ENCODE data around the gene CADM4.
"Not testable (repeated sequence)": the region's sequence is repeated elsewhere in the genome, so short reads cannot be mapped to it uniquely, and the experiment has no call there.

The CADM4 gene

GRCh38 chr19:43636121-43636683 lies 3.4 kb downstream of the CADM4 start:
- H3K4me3 ChIP-seq (ENCODE audit: low read depth, low read length) = no peak overlapping the region
- in situ Hi-C loops (cut with HindIII; ENCODE audit: low sequenced_read_pairs) = no loop called here
- no peak for DNase-seq (ENCODE audit: low read depth, low spot score)
- TF ChIP-seq CTCF (IDR thresholded peaks at IDR 0.05; ENCODE audit: low read depth, low read length) = no peak

- H3K4me3 ChIP-seq (ENCODE audit: low read depth, low read length); DNase-seq (ENCODE audit: low read depth, low spot score); in situ Hi-C loops (cut with HindIII; ENCODE audit: low sequenced_read_pairs): not testable (repeated sequence)
Observed at GRCh38 chr19:43635561-43635940, 4.1 kb downstream of the CADM4 start.

DNA sequence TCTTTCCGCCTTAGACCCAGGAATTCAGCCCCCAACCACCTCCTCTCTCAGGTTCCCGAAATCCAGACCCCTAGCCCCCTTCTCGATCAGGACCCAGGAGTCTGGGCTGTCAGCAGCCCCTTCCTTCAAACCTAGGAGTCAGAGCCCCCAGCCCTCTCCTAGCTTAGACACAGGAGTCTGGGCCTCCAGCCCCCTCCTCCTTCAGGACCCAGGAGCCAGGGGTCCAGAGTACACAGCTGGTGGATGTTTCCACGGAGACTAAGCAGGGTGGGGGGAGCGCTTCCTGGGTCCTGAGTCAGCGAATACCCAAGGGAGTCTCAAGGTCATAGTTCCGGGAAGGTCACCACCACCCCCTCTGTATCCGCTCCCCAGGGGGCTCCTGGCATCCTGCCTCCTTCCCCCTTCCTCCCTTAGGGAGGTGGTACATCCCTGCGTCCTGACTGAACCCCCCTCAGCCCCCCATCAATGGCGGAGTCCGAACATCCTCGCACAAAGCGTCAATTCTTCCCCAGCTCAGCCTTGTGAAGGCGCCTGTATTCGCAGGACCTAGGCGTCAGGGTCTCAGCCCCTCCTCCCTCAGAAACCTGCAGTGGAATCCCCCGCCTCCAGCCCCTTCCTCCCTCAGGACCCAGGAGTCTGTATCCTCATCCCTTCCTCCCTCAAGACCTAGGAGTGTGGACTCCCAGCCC lies 4.6 kb downstream of the CADM4 start:
- TF ChIP-seq CTCF (IDR thresholded peaks at IDR 0.05; ENCODE audit: low read depth, low read length) = no peak
- H3K4me3 ChIP-seq (ENCODE audit: low read depth, low read length) = no peak overlapping the region
- DNase-seq (ENCODE audit: low read depth, low spot score) = no peak
- in situ Hi-C loops (cut with HindIII; ENCODE audit: low sequenced_read_pairs) = no loop called here

DNA sequence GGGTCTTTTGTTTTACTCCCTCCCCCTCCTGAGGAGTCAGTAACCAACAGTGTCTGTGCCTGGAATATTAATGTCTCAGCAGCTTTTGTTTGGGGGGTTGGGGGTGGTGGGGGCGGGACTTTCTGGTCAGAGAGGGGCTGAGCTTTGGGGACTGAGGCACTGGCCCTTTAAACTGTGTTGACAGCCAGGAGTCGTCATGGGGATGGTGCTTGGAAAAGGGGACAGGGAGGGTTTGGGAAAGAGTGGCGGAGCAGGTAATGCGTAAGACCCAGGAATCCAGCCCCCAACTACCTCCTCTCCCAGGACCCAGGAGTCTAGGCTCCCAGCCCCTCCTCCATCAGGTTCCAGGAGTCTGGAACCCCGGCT lies 5.2 kb downstream of the CADM4 start:
- no peak for TF ChIP-seq CTCF (IDR thresholded peaks at IDR 0.05; ENCODE audit: low read depth, low read length)
- in situ Hi-C loops (cut with HindIII; ENCODE audit: low sequenced_read_pairs) = no loop called here
- no peak for DNase-seq (ENCODE audit: low read depth, low spot score)
- no peak overlapping the region for H3K4me3 ChIP-seq (ENCODE audit: low read depth, low read length)

DNA sequence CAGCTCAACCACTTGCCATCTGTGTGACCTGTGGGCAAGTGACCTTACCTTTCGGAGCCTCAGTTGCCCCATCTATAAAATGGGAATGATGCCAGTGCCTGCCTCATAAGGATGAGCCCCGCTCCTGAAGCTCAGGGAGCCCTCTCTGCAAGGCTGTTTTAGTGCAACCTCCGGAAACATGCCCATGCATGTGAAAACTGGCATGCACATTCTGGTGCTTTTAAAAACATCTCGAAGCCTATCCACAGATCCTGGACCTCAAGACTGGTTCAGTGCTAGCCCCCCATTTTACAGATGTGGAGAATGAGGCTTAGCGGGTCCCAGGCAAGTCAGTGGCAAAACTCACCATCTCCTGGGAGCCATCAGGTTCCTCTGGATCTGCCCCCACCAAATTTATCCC lies 5.6 kb downstream of the CADM4 start:
- no peak for DNase-seq (ENCODE audit: low read depth, low spot score)
- TF ChIP-seq CTCF (IDR thresholded peaks at IDR 0.05; ENCODE audit: low read depth, low read length) = no peak
- in situ Hi-C loops (cut with HindIII; ENCODE audit: low sequenced_read_pairs) = no loop called here
- H3K4me3 ChIP-seq (ENCODE audit: low read depth, low read length) = no peak overlapping the region

DNA sequence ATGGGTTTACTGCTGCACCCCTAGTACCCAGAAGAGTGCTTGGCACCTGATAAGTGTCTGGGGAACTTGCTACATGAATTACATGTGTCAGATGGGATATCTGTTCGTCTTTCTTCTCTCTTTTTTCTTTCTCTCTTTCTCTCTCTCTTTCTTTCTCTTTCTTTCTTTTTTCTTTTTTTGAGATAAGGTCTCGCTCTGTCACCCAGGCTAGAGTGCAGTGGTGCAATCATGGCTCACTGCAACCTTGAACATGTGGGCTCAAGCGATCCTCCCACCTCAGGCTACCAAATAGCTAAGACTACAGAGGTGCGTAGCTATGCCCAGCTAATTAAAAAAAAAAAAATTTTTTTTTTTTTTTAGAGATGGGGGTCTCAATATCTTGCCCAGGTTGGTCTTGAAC lies 6.1 kb downstream of the CADM4 start:
- H3K4me3 ChIP-seq (ENCODE audit: low read depth, low read length) = no peak overlapping the region
- in situ Hi-C loops (cut with HindIII; ENCODE audit: low sequenced_read_pairs) = no loop called here
- TF ChIP-seq CTCF (IDR thresholded peaks at IDR 0.05; ENCODE audit: low read depth, low read length) = no peak
- no peak for DNase-seq (ENCODE audit: low read depth, low spot score)

DNA sequence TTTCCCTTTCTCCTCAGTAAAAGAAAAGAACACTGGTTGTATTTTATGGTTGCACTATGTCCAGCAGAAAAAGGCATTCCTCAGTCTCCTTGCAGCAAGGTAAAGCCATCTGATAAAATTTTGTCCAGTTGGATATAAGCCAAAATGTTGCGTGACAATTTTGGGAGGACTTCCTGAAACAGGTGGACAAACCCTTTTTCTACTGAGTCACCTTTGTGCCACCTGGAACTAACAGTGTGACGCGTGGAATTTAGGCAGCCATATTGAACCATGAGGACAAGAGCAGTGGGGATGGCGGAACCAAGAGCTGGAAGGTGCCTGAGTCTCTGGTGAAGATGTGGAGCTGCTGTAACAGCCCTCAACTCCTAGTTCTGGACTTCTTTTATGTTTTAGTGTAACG lies 8.2 kb downstream of the CADM4 start:
- DNase-seq (ENCODE audit: low read depth, low spot score) = no peak
- no peak for TF ChIP-seq CTCF (IDR thresholded peaks at IDR 0.05; ENCODE audit: low read depth, low read length)
- in situ Hi-C loops (cut with HindIII; ENCODE audit: low sequenced_read_pairs) = no loop called here
- H3K4me3 ChIP-seq (ENCODE audit: low read depth, low read length) = no peak overlapping the region

Data from astrocyte of the spinal cord (primary cell).